Measurements from ENCODE around the gene TGFBRAP1. TPM values are rescaled to one million over a fixed set of nuclear protein-coding genes. Genes with fewer than 3 reads are reported as not detected.
A peak's percentile ranks its signal among the peaks of the same experiment; 100 is the strongest.

Gene TGFBRAP1
- total RNA-seq (2014; rRNA removed; shearing (Covaris generic)), result 11.6 and 12.3 TPM in 2 replicates

DNA sequence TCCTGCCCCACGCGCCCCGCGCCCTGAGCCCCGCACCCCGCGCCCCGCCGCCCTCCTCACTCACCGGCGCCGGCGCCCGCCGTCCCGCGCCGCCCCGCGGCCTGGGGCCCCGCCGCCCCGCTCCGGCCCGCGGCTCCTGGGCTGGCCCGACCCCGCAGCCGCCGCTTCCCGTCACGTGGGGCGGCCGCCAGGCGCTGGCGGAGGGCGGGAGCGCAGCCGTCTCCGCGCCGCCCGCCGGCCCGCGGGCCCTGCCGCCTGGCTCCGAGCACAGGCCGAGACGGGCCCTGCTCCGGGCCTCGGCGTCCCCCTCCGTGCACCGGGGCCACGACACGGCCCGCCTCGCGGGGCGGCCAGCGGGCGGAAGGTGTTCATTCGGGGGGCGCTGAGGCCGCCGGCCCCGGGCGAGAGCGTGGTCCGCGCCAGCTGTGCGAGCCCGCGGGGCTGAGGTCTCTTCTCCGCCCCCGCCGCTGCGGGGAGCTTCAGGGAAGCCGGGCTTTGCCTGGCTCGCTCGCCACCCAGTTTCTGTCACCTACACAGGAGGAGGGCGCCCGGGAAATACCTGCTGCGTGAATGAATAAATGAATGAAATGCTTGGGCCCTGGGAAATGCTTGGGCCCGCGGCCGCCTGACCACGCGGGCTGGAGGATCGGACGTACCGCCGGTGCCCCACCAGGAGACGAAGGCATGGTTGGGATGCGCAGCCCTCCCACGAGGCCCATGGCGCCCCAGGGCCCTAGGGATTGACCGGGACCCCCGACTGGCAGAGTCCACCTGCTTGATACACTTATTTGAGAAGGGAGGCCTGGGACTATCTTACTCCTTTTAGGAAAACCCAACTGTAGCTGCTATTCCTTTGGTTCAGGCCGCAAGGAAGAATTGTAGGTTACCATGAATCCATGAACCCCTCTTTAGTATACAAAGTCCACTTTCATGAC, at the start of gene TGFBRAP1:
TGFBRAP1 (minus strand) TSS at position 175 of the 935 bp plus-strand sequence. CDS start 21,434 bp downstream, outside the sequence.
- peak; percentile 63 for DNase-seq (ENCODE audit: low read depth)

GRCh38 chr2:105378921-105379383, 49.4 kb upstream of the TGFBRAP1 start:
- no peak for DNase-seq (ENCODE audit: low read depth)

GRCh38 chr2:105378276-105378840, 48.8 kb upstream of the TGFBRAP1 start:
- DNase-seq (ENCODE audit: low read depth), result no peak

DNA sequence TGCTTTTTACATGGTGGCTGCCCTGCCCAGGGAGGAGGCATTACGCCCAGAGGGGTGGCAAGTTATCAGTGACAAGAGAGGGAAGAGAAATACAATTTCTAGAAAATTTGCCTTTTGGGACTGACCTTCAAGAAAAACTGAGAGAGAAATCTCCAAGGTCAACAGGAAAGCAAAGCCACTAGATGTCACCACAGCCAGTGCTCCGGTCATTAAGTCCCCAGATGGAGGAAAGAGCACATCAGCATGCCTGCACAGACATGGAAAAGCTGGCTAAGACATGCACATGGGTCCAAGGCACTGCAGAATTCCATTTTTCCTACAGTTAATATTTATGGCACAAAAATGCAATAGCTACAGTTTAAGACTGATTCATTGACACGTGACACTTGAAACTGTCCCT, 48.3 kb upstream of the TGFBRAP1 start:
- peak; percentile 35 for DNase-seq (ENCODE audit: low read depth)

DNA sequence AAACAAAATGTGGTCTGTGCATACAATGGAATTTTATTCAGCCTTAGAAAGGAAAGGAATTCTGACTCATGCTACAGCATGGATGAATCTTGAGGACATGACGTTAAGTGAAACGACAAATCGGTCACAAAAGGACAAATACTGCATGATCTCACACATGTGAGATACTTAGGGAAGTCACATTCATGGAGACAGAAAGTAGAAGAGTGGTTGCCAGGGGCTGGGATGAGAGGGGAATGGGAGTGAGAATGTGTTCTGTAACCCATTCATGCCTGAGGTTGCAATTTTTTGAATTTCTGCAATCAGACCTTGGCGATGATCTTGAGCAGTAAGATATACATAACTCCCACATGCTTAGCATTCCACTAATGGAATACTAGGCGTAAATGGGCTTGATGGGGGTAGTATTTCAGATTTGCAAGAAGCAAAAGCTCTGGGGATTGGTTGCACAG, 47.3 kb upstream of the TGFBRAP1 start:
- peak; percentile 29 for DNase-seq (ENCODE audit: low read depth)

DNA sequence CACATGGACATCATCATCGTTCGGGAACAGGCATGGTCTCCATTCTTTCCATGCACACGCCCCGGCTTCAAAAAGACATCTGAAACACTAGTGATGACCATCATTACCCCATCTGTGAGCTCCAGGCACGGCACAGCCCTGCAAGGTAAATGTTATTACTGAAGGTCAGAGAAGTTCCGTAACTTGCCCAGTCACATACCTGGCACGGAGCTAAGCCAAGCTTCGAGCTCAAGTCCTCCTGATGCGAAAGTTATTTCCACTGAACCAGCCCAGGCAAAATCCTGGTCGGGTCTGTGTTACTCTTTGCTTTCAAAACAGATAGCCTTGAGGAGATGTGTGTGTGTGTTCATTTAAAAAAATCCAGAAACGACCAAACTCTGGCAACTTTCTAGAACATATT, 46.5 kb upstream of the TGFBRAP1 start:
- no peak for DNase-seq (ENCODE audit: low read depth)

DNA sequence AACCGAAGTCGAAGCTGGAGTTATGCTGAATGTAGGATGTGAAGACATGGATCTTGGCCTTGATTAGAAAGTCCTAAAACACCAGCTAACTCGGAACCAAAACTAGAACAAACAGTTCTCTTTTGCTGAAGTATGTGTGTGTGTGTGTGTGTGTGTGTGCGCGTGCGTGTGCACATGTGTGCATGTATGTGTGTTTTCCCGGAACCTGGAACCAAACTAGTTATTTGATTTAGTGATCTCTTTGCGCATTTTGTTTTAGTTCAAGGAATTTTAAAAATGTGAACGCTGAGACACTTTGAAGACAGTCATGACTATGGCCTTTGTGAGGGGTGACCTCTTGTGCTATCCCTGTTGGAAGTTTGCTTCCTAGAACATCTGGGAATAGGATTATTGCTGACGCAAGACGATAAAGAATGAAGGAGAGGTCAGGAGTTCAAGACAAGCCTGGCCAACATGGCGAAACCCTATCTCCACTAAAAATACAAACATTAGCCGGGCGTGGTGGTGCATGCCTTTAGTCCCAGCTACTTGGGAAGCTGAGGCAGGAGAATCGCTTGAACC, 45.5 kb upstream of the TGFBRAP1 start:
- DNase-seq (ENCODE audit: low read depth), result no peak

DNA sequence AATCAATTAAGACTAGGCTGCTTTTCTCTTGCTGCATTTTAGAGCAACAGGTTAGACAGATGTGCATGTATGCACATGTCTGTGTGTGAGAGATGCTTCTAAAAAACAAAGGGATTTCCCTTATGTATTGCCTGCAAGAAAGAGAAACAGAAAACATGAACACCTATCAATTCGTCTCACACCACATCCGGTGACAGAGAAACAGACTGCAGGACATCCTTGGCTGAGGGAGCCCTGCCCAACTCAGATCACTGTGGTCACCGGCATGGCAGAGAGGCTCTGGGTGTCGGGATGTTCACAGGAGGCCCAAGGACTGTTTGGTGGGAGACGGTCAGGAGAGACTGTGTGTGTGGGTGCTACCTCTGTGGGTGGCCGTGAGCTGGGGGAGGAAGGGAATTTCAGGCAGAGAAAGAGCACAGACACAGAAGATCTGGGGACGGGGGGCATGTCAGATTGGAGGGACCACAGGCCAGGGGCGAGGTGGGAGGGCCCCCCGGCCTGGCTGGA, 44.4 kb upstream of the TGFBRAP1 start:
- DNase-seq (ENCODE audit: low read depth), result no peak

GRCh38 chr2:105373344-105373781, 43.8 kb upstream of the TGFBRAP1 start:
- no peak for DNase-seq (ENCODE audit: low read depth)

GRCh38 chr2:105371810-105372209, 42.3 kb upstream of the TGFBRAP1 start:
- DNase-seq (ENCODE audit: low read depth), result no peak

- DNase-seq (ENCODE audit: low read depth), result no peak
Observed at GRCh38 chr2:105371156-105371555, 41.6 kb upstream of the TGFBRAP1 start.

DNA sequence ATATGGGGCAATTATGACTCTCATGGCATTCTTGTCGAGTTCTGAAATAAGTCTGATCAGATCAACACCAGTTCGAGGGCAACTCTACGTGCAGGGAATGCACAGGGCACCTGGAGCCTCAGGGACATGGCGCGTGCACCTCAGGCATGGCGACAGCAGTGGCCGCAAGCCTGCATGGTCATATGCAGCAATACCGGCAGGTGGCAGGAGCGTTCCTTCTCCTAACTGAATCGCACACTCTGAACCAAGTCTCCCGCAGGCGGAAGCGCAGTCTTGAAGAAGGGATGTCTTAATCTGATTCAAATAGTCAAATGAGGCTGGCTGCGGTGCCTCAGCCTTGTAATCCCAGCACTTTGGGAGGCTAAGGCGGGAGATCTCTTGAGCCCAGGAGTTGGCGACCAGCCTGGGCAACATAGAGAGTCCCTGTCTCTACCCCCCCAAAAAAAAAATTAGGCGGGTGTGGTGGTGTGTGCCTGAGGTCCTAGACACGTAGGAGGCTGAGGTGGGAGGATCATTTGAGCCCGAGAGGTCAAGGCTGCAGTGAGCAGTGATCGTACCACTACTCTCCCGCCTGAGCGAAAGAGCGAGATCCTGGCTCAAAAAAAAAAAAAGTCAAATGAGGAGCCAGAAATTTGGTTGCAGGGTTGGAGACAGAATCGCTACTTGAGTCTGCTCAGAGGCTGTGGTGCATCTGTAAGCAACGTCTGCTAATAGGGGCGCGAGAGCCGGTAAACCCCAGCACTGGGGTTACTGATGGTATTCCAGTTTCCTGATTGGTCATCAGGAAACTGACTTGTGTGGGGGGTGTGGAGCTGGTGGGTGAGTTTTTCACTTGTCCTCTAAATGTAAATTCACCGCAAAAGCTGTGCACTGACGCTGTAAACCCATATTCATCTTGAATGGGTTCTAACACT, 40.5 kb upstream of the TGFBRAP1 start:
- DNase-seq (ENCODE audit: low read depth), result peak; percentile 81

DNA sequence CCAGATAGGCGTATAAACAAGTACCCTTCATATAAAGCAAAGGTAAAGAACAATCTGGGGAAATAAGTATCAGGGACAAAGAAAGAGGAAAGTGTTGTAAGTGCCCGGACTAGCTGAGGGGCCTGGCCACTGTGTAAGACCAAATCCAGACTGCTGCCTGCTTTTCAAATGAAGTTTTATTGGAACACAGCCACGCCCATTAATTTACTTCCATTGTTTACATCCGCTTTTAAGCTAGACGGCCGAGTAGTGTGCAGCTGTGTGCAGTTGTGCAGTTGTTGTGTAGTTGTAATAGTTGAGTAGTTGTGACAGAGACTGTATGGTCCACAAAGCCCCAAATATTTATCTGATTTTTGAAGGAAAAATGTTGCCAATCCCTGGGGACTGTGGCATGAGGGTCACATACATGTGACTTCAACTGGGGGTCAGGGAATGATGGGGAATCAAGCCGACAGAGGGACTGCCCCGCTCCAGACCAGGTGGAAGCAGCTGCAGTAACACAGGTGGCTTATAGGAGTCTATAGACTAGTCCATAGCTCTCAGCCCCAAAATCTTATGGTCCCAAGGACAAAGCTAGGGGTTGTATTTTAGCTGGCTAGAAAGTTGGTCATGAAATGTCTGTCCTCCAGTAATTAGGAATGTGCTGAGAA, 39.3 kb upstream of the TGFBRAP1 start:
- no peak for DNase-seq (ENCODE audit: low read depth)

GRCh38 chr2:105365206-105365605, 35.7 kb upstream of the TGFBRAP1 start:
- DNase-seq (ENCODE audit: low read depth), result no peak

DNA sequence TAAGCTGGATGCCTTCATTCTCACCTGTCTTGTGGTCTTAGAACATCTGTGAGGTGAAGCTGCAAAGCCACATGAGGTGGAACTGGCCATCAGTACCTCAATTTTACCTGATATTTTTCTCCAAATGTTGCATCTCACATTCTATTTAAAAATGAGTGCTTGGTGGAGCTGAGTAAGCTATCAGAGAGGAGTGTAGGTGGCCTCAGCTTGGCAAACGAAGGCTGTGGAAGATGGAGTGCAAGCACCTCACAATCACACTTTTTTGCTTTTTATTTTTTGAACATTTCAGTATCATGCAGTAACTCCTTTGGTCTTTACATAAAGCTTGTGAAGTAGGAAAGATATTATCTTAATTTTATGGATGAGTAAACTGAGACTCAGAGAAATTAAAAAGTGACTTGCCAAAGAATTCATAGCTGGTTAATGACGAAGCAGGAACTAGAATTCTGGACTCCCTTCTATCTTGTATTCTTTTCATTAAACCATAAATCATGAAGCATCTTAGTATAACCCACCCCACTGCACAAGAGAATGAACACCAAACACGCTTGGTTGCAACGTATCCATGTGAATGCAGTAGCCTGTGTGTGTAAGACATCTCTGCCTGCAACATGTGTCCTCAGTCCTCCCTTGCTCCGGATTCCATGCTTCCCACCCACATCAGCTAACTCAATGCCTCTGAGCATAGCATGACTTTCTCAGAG, 35.1 kb upstream of the TGFBRAP1 start:
- no peak for DNase-seq (ENCODE audit: low read depth)

GRCh38 chr2:105362862-105363591, 33.5 kb upstream of the TGFBRAP1 start:
- DNase-seq (ENCODE audit: low read depth), result no peak

DNA sequence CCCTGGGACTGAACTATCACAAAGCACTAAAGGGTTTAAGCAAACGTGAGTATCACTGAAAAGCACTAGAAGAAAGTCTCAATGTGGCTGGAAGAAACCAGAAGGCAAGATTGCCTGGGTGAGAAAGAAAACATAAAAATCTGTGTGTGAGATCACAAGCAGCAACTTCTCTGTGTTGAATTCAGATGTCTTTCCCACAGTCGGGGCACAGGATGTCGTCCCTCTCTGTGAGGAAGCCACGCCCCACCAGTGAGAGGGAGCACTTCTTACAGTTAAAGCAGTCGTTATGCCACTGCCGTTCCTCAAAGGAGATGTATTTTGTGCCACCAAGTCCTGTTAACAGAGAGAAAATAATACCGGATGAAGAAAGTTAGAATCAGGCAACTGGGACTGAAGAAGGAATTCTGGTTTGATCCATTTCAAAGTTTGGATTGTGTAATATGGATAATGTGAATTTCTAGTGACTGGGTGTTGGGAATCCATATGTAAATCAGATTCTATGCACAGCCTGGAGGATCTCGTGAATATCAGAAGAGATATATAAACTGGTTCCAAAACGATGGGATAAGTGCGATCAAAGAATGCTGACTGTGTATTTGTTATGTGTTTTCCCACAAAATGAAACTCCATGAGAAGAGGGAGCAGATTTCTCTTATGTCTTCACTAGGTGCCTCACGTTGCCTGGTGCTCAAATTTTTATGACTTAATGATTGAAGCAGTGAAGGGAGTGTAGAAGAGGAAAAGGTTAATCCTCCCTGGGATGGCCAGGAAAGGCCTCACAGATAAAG, 31.8 kb upstream of the TGFBRAP1 start:
- DNase-seq (ENCODE audit: low read depth), result no peak

- no peak for DNase-seq (ENCODE audit: low read depth)
Observed at GRCh38 chr2:105358593-105358992, 29.1 kb upstream of the TGFBRAP1 start.

- no peak for DNase-seq (ENCODE audit: low read depth)
Observed at GRCh38 chr2:105357122-105357521, 27.6 kb upstream of the TGFBRAP1 start.

Data from RPMI7951 (cell line).